Fibroblast of lung (primary cell): ENCODE results near the gene CD5L. TPM values are rescaled to one million over a fixed set of nuclear protein-coding genes. Genes with fewer than 3 reads are reported as not detected.

Experiments
- DNase-seq, 2 donors: peaks; one replicate each; pipeline versions ENCODE4 v3.0.0 to v3.0.0-alpha.2; 2010; ENCODE audit warnings: low read depth in 2 of 2
- H2AFZ ChIP-seq: 2 replicates; pipeline ENCODE4 v1.5.1; 2012; ENCODE audit warnings: low read length, control low read depth, inconsistent platforms
- H3K27ac ChIP-seq: 2 replicates; pipeline ENCODE4 v1.5.1; 2011; ENCODE audit warnings: low read length, control low read depth; ENCODE audit not compliant: insufficient read depth
- H3K27me3 ChIP-seq: 2 replicates; pipeline ENCODE4 v1.5.1; 2011; ENCODE audit warnings: mild to moderate bottlenecking, low read length; ENCODE audit not compliant: control insufficient read depth, insufficient read depth
- H3K36me3 ChIP-seq: 2 replicates; pipeline ENCODE4 v1.5.1; 2011; ENCODE audit warnings: low read length; ENCODE audit not compliant: control insufficient read depth, insufficient read depth
- H3K4me1 ChIP-seq: 2 replicates; pipeline ENCODE4 v1.5.1; 2011; ENCODE audit warnings: low read length; ENCODE audit not compliant: control insufficient read depth, insufficient read depth; ENCODE audit errors: extremely low read depth
- H3K4me2 ChIP-seq: 2 replicates; pipeline ENCODE4 v1.5.1; 2011; ENCODE audit warnings: low read length, control low read depth; ENCODE audit not compliant: insufficient read depth; ENCODE audit errors: extremely low read depth
- H3K4me3 ChIP-seq, 4 experiments: fragments of 200-600 bp in 1 of 4; sonication (generic) in 1 of 4; replicated peaks in 1 of 4; 2 replicates each; pipeline ENCODE4 v1.5.1; 2011 to 2016; ENCODE audit warnings: low read length in 4 of 4, low read depth in 3 of 4, mild to moderate bottlenecking in 3 of 4, control low read depth in 2 of 4, inconsistent platforms in 1 of 4, mixed read lengths in 1 of 4; ENCODE audit not compliant: insufficient read depth in 1 of 4; ENCODE audit errors: control extremely low read depth in 1 of 4
- H3K79me2 ChIP-seq: 2 replicates; pipeline ENCODE4 v1.5.1; 2012; ENCODE audit warnings: mild to moderate bottlenecking, low read length, inconsistent platforms; ENCODE audit not compliant: control insufficient read depth, insufficient read depth
- H3K9ac ChIP-seq: 2 replicates; pipeline ENCODE4 v1.5.1; 2011; ENCODE audit warnings: mild to moderate bottlenecking, low read length, control low read depth; ENCODE audit not compliant: insufficient read depth
- H3K9me3 ChIP-seq: 2 replicates; pipeline ENCODE4 v1.5.1; 2012; ENCODE audit warnings: low read depth, low read length; ENCODE audit not compliant: control insufficient read depth, insufficient read depth
- H4K20me1 ChIP-seq: 2 replicates; pipeline ENCODE4 v1.5.1; 2011; ENCODE audit warnings: low read length; ENCODE audit not compliant: control insufficient read depth, insufficient read depth; ENCODE audit errors: extremely low read depth
- CTCF ChIP-seq, 2 donors: IDR thresholded peaks in 1 of 2; conservative IDR thresholded peaks in 1 of 2; 1 replicate in 1 of 2; 2 replicates in 1 of 2; pipeline ENCODE4 v1.5.1; 2011 to 2012; ENCODE audit warnings: low read length in 2 of 2, control low read depth in 1 of 2, inconsistent platforms in 1 of 2, low read depth in 1 of 2, mild to moderate bottlenecking in 1 of 2
- EZH2 ChIP-seq: IDR thresholded peaks from 2 replicates; pipeline ENCODE4 v1.5.1; 2012; ENCODE audit warnings: low read length, control low read depth, mild to moderate bottlenecking; ENCODE audit errors: missing control alignments
- polyA plus RNA-seq, 2 donors: library from polyadenylated mRNA; depleted of rRNA in 1 of 2; stranded (reverse) in 1 of 2; unstranded in 1 of 2; fragments of >200 nt; gene quantifications; 2 replicates each; pipeline ENCODE4 v1.2.1, GENCODE V29; 2011 to 2012; ENCODE audit warnings: missing spikeins in 1 of 2
- total RNA-seq: library from RNA; depleted of rRNA; stranded (reverse); fragments of >200 nt; gene quantifications from 2 replicates; pipeline ENCODE4 v1.2.1, GENCODE V29; 2014

Gene CD5L
- total and polyA plus RNA-seq, 2 donors (not counting 1 experiment from before 2014, with no cell fraction given): not detected

- no peaks in the 10 kb centered on the region for H3K36me3 ChIP-seq
- no peak overlapping the region for H2AFZ ChIP-seq
These were observed 2.6 kb downstream of the CD5L start for GRCh38 chr1:157838966-157839365.

DNA sequence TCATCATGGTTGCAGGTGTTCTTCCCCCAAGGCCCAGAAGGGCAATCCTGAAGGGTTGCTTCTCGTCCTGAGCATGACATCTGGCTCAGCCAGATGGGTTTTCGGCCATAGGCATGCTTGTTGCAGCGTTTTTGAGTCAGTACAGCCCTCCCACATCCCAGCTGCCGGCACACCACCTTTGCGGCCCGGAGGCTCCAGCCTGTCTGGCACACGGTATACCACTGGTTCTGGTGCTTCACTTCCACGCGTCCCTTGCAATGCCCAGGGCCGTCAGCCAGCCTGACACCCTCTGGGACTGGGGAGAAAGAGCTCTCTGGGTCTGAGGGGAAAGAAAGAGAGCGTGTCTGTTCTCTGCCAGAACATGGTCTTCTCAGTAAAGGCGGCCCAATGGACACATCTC lies 7.2 kb downstream of the CD5L start:
- Histone ChIP-seq H4K20me1 (no peaks in the 10 kb centered on the region), H3K4me1 (no peaks in the 10 kb centered on the region), H2AFZ (no peak overlapping the region), H3K9me3 (no peaks in the 10 kb centered on the region), H3K4me2 (no peak overlapping the region), H3K79me2 (no peaks in the 10 kb centered on the region), H3K36me3 (no peaks in the 10 kb centered on the region), H3K9ac (no peak overlapping the region), H3K27me3 (no peaks in the 10 kb centered on the region), H3K27ac (no peak overlapping the region), H3K4me3 (no peak overlapping the region)
- TF ChIP-seq EZH2 (no peak), CTCF (conservative IDR thresholded peaks at IDR 0.05 in 1 of 2, IDR thresholded peaks at IDR 0.05 in 1 of 2; ENCODE audit: low read depth in 1 of 2, low read length in 2 of 2) (no peak)
- no peak for DNase-seq

More at GRCh38 chr1:157838966-157839365, 2.6 kb downstream of the CD5L start:
- no peak for TF ChIP-seq EZH2
- no peak for TF ChIP-seq CTCF (conservative IDR thresholded peaks at IDR 0.05 in 1 of 2, IDR thresholded peaks at IDR 0.05 in 1 of 2; ENCODE audit: low read depth in 1 of 2, low read length in 2 of 2)
- no peak for DNase-seq
- Histone ChIP-seq H3K27me3 (no peaks in the 10 kb centered on the region), H3K27ac (no peak overlapping the region), H3K4me2 (no peak overlapping the region), H3K4me1 (no peaks in the 10 kb centered on the region), H3K4me3 (no peak overlapping the region), H3K79me2 (no peaks in the 10 kb centered on the region), H4K20me1 (no peaks in the 10 kb centered on the region), H3K9me3 (no peaks in the 10 kb centered on the region), H3K9ac (no peak overlapping the region)

DNA sequence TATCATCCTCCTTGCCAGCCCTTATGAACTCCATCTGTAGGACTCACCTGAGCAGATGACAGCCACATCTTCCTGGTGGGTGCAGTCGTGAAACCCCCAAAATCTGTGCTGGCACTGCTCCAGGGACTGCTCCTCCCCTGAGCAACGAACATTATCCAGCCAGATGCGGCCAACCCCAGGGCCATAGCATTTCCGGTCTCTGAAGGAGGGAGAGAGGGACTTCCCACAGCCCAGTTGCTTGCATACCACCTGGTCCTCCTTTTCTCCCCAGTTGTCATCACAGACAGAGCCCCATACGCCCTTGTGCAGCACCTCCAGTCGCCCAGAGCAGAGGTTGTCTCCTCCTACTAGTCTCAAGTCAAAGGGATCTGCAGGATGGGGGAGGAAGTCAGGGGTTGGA lies 8.5 kb downstream of the CD5L start:
- Histone ChIP-seq H3K27me3 (no peaks in the 10 kb centered on the region), H3K27ac (no peak overlapping the region), H3K9me3 (no peaks in the 10 kb centered on the region), H4K20me1 (no peaks in the 10 kb centered on the region), H3K79me2 (no peaks in the 10 kb centered on the region), H3K4me3 (no peak overlapping the region), H3K36me3 (no peaks in the 10 kb centered on the region), H3K4me1 (no peaks in the 10 kb centered on the region), H3K4me2 (no peak overlapping the region), H3K9ac (no peak overlapping the region), H2AFZ (no peak overlapping the region)
- TF ChIP-seq EZH2 (no peak), CTCF (conservative IDR thresholded peaks at IDR 0.05 in 1 of 2, IDR thresholded peaks at IDR 0.05 in 1 of 2; ENCODE audit: low read depth in 1 of 2, low read length in 2 of 2) (no peak)
- DNase-seq: no peak
